GM21447 (cell line): Measurements from ENCODE around the gene LRBA.
A peak's percentile ranks its signal among the peaks of the same experiment; 100 is the strongest.
"Not testable (repeated sequence)": the region's sequence is repeated elsewhere in the genome, so short reads cannot be mapped to it uniquely, and the experiment has no call there.

ENCODE experiments used
- ATAC-seq: cut with Tn5 transposase; IDR thresholded peaks from one replicate; pipeline ENCODE4 v1.9.1; 2021; ENCODE audit not compliant: unreplicated experiment

The LRBA gene

GRCh38 chr4:151015459-151016347 is 619 bp upstream of the LRBA start:
- ATAC-seq: peak; percentile 58

DNA sequence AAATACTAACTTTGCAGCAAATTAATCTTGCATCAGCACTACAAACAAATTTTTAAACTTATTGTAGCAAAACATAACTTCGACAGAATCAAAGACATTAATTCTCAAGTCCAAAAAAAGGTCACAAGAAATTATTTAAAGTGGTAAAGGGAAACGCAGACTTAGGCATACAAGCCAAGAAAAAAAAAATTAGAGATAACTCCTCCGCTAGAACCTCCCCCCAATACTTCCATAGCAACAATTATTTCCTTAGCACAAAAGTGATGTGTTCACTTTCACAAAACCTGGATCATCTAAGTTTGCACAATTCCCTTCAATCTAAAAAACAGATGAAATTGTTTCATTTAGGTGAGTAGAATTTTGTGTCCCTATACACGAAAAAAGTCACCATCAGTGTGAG is 1.1 kb downstream of the LRBA start:
- ATAC-seq: no peak

- ATAC-seq: no peak
These were observed 1.6 kb downstream of the LRBA start for GRCh38 chr4:151013491-151013890.

DNA sequence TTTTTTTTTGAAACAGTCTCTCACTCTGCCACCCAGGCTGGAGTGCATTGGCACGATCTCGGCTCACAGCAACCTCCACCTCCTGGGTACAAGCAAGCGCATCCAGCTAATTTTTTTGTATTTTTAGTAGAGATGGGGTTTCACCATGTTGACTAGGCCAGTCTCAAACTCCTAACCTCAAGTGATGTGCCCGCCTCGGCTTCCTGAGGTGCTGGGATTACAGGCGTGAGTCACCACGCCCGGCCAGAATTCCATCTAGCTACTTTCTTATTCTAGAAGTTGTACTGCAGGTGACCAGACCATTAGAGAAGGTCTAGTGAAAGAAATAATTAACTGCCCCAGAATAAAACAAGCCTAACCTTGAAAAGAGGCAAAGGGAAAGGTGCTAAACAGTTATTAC is 2.3 kb downstream of the LRBA start:
- no peak for ATAC-seq

GRCh38 chr4:151012376-151012775 is 2.7 kb downstream of the LRBA start:
- no peak for ATAC-seq

- no peak for ATAC-seq
These were observed 10.9 kb downstream of the LRBA start for GRCh38 chr4:151004222-151004621.

- ATAC-seq: no peak
These were observed 14.2 kb downstream of the LRBA start for GRCh38 chr4:151000747-151001429.

DNA sequence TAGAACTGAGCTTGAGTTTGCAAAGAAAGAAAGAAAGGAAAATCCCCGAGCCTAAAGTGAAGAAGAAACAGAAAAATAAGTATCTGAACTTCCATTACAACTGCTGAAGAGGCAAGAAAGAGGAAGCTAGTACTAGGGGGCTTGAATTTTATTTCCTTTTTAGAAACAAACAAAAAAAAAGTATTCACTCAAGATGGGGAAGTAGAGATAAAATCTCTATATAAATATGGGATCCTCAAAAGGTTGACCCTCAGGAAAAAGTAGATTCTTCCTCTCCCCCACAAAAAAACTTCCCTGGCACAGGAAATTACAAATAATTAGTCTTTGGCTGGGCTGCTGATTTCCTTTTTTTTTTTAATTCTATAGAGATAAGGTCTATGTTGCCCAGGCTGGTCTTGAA is 16.0 kb downstream of the LRBA start:
- ATAC-seq: no peak

- no peak for ATAC-seq
These were observed 17.9 kb downstream of the LRBA start for GRCh38 chr4:150997141-150997540.

- no peak for ATAC-seq
These were observed 20.4 kb downstream of the LRBA start for GRCh38 chr4:150994721-150995120.

DNA sequence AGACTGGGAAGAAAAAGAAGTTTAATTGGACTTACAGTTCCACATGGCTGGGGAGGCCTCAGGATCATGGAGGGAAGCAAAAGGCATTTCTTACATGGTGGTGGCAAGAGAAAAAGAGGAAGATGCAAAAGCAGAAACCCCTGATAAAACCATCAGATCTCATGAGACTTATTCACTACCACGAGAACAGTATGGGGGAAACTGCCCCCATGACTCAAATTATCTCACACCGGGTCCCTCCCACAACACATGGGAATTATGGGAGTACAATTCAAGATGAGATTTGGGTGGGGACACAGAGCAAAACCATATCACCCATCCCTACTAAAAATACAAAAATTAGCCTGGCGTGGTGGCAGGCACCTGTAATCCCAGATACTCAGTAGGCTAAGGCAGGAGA is 21.5 kb downstream of the LRBA start:
- ATAC-seq: not testable (repeated sequence)

- no peak for ATAC-seq
These were observed 24.1 kb downstream of the LRBA start for GRCh38 chr4:150990993-150991392.

DNA sequence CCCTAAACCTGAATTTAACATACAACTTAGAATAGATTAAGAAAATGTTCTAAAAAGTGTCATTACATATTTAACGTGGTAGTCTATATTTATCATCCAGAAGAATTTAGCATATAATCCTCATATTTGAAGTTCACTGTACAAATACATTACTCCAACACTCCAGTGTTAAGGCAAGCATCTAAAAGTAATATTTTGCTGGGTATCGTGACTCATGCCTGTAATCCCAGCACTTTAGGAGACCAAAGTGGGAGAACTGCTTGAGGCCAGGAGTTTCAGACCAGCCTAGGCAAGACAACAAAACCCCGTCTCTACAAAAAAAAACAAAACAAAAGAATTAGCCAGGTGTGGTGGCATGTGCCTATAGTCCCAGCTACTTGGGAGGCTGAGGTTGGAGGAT is 24.8 kb downstream of the LRBA start:
- ATAC-seq: no peak

DNA sequence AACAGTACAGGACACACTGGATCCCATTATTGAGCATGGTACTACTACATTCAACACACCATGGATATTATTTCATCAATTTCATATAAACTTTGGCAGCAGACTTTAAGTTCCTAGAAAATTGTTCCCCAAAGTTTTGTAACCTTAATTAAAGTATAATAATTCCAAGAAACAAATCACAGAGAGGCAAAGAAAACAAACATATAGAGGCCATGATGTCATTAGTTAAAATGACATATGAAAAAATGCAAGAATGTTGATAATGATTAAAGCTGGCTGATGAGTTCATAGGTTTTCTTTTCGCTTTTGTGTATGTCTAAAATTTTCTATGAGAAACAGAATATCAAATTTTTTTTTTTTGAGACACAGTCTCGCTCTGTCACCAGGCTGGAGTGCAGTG is 26.8 kb downstream of the LRBA start:
- no peak for ATAC-seq

- no peak for ATAC-seq
These were observed 27.9 kb downstream of the LRBA start for GRCh38 chr4:150987204-150987603.

DNA sequence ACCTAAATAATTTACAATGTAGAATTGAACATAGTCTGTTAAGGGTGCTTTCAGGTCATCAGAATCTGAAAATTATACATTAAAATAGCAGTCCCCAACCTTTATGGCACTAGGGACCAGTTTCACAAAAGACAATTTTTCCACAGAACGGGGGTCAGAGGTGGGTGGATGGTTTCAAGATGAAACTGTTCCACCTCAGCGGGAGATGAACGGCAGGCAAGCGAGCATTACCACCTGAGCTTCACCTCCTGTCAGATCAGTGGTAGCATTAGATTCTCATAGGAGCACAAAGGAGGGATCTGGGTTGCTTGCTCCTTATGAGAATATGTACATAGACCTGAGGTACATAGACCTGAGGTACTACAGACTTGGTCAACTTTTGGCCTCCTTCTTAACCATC is 29.0 kb downstream of the LRBA start:
- ATAC-seq: peak; percentile 52

DNA sequence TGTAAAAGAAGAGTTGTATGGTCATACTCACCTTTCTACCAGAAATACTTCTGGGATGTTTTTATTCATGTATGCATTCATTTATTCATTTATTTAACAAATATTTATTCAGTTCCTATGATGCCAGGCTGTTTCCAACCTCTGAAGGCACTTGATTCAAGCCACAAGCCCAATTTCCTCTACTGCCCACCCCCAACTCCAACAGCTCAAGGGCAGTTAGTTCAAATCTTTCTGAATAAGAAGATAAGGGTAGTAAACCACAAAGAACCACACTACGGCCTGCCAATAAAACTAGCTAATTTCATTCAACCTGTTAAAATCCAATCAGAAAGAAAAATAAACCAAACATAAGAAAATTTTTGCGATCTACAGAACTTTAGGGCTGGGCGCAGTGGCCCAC is 31.2 kb downstream of the LRBA start:
- ATAC-seq: no peak

DNA sequence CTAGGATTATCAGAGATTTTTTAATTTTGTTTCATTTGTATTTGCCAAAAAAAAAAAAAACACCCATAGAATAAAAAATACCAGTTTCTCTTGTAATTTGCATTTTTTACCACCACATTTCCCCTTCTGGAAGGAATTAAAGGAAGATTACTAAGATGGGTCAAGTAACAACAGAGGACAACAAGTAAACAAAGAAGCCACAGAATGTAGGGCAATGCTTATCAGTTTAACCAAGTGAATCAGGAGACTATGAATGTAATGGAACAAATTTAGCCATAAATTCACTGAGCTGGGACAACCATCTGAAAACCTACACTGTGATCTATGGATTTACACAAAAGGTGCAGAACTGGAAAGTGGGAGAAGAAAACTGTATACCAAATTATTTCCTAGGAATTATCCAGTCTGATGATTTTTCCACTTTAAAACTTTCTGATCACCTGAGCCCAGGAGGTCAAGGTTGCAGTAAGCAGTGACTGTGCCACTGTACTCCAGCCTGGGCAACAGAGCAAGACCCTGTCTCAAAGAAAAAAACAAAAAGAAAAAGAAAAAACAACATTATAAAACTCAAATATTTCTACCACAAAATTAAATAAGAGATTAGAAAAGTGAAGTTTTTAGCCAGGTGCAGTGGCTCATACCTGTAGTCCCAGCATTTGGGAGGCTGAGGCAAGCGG is 32.4 kb downstream of the LRBA start:
- ATAC-seq: no peak

DNA sequence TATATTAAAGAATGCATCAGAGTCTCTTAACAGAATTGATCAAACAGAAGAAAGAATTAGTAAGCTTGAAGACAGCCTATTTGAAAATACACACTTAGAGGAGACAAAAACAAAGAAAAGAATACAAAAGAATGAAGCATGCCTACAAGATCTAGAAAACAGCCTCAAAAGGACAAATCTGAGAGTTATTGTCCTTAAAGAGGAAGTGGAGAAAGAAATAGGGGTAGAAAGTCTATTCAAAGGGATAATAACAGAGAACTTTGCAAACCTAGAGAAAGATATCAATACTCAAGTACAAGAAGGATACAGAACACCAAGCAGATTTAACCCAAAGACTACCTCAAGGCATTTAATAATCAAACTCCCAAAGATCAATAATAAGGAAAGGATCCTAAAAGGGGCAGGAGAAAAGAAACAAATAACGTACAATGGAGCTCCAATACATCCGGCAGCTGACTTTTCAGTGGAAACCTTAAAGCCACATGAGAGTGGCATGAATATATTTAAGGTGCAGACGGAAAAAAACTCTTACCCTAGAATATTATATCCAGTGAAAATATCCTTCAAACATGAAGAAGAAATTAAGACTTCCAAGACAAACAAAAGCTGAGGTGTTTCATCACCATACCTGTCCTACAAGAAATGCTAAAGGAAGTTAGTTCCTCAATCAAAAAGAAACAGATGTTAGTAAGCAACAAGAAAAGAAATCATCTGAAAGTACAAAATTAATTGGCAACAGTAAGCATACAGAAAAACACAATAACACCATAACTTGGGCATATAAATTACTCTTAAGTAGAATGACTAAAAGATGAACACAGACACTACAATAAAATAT is 36.1 kb downstream of the LRBA start:
- ATAC-seq: no peak

DNA sequence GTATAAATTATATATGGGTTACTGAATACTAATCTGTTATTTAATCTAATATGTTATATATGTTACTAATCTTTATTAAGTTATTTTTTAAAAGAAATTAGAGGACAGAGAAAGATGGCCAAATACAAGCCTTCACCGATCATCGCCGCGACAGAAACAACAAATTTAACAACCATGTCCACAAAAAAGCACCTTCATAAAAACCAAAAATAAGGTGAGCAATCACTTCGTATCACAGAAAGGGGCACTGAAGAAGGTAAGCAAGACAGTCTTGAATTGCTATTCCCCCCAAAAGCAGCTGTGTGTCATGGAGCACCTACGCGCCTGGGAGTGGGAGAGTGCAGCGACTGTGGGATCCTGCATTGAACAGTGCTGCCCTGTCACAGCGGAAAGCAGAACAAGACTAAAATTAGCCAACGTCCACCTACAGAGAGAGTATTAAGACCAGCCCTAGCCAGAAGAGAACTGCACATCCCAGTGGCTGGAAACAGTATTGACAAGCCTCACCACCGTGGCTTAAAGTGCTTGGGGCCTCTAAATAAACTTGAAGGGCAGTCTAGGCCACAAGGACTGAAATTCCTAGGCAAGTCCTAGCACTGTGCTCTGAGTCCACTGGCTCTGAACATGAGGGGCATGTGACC is 38.5 kb downstream of the LRBA start:
- no peak for ATAC-seq

DNA sequence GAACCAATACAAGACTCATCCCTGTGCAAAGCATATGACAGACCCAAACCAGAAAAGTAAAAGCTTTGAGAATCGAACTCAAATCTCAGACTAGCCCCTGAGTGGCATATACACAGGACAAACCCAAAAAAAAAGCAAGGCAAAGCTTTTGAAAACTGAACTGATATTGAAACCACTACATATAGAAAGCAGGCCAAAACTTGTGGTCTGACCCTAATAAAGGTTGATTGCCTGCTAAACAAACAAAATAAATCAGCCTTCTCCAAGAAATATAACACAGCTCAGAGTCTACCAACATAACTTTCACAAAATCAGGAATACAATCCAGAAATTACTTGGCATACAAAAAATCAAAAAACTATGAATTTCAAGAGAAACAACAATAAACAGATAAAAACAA is 40.3 kb downstream of the LRBA start:
- peak; percentile 68 for ATAC-seq
